ENCODE measurements around the gene HECW1. TPM values are rescaled to one million over a fixed set of nuclear protein-coding genes. Genes with fewer than 3 reads are reported as not detected.

Gene HECW1
- total and polyA plus RNA-seq, 2 donors = 0.16 to 1.2 TPM

DNA sequence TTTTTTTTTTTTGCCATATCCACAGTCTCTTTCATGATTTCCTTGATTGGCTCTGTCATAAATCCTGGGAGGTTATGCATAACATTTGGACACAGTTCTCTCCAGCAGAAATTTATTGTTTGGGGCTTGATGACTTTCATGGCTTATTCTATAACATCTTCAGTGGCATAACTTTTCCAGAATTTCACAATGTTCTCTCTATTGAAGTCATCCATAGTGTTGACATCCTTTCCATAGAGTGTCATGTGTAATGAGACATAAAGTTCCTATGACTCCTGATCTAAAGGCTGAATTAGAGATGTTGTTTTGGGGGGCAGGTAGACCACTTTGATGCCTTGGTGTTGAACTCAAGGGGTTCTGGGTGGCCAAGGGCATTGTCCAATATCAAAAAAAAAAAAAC lies 433.8 kb downstream of the HECW1 start:
- no peak overlapping the region for H3K27ac ChIP-seq (ENCODE audit: low read depth)
- no peak overlapping the region for H3K4me3 ChIP-seq (ENCODE audit: low read depth, low read length)
- H3K36me3 ChIP-seq (ENCODE audit: insufficient read depth) = no peaks in the 10 kb centered on the region
- DNase-seq (ENCODE audit: extremely low spot score) = no peak
- H3K4me1 ChIP-seq (ENCODE audit: insufficient read depth) = no peaks in the 10 kb centered on the region

DNA sequence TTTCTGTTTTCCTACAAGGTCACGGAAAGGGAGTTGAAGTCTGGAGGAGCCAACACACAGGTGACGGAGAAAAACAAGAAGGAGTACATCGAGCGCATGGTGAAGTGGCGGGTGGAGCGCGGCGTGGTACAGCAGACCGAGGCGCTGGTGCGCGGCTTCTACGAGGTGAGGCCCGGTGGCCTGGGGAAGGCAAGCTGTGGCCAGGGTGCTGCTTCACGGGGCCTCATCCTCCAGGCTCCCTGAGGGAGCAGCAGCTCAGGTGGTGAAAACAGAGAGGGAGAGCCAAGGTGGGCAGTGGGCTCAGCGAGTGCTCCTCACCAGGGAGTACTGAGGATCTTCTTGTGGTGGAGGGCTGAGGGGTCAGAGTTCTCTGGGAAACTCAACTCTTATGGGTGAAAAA lies 438.0 kb downstream of the HECW1 start:
- Histone ChIP-seq H3K4me1 (ENCODE audit: insufficient read depth) (no peaks in the 10 kb centered on the region), H3K27ac (ENCODE audit: low read depth) (no peak overlapping the region), H3K4me3 (ENCODE audit: low read depth, low read length) (no peak overlapping the region), H3K36me3 (ENCODE audit: insufficient read depth) (no peaks in the 10 kb centered on the region)
- no peak for DNase-seq (ENCODE audit: extremely low spot score)
- WGBS = 97% methylated on average over 16 of the region's 16 CpGs

DNA sequence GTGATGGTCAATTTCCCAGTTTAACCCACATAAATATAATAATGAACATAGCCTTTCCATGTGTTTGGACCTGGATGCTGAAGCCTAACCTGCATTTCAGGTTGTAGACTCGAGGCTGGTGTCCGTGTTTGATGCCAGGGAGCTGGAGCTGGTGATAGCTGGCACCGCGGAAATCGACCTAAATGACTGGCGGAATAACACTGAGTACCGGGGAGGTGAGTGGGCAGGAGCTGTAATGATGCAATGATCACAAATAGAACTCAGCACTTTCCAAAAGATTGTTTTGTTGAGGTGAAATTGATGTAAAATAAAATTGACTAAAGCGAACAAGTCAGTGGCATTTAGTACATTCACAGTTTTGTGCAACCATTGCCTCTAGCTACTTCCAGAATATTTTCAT lies 439.7 kb downstream of the HECW1 start:
- Histone ChIP-seq H3K4me1 (ENCODE audit: insufficient read depth) (no peaks in the 10 kb centered on the region), H3K36me3 (ENCODE audit: insufficient read depth) (no peaks in the 10 kb centered on the region), H3K4me3 (ENCODE audit: low read depth, low read length) (no peak overlapping the region), H3K27ac (ENCODE audit: low read depth) (no peak overlapping the region)
- DNase-seq (ENCODE audit: extremely low spot score) = no peak
- 95% methylated on average over 8 of the region's 8 CpGs for WGBS

DNA sequence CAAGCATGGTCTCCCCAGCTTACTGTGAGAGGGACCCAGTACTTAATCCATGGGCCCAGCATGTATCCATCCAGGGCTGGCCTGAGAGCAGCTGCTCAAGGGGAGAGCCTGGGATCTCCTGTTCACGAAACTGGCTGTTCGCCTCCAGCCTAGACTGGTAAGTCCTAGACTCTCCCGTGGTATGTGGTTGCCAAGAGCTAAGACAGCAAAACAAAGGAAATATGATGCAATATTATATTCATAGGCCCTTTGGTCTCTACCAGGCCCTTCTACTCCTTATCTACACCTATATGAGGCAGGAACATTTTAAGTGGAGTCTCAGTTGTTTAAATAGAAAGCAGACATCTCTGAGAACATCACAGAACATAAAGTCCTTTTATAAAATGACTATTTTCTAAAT lies 441.6 kb downstream of the HECW1 start:
- no peak for DNase-seq (ENCODE audit: extremely low spot score)

DNA sequence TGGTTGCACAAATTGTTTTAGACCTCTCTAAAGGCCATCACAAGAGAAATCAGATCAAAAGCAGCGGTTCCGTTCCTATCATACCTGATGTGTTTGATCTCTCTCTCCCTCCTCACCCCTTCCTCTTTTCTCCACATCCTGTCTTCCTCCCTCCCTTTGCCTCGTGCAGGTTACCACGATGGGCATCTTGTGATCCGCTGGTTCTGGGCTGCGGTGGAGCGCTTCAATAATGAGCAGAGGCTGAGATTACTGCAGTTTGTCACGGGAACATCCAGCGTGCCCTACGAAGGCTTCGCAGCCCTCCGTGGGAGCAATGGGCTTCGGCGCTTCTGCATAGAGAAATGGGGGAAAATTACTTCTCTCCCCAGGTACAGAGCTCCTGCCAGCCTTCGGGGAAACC lies 442.0 kb downstream of the HECW1 start:
- Histone ChIP-seq H3K27ac (ENCODE audit: low read depth) (no peak overlapping the region), H3K36me3 (ENCODE audit: insufficient read depth) (no peaks in the 10 kb centered on the region), H3K4me3 (ENCODE audit: low read depth, low read length) (no peak overlapping the region), H3K4me1 (ENCODE audit: insufficient read depth) (no peaks in the 10 kb centered on the region)
- 90% methylated on average over 15 of the region's 15 CpGs for WGBS
- DNase-seq (ENCODE audit: extremely low spot score) = no peak

More for the DNA sequence above, 441.6 kb downstream of the HECW1 start:
- Histone ChIP-seq H3K4me1 (ENCODE audit: insufficient read depth) (no peaks in the 10 kb centered on the region), H3K27ac (ENCODE audit: low read depth) (no peak overlapping the region), H3K4me3 (ENCODE audit: low read depth, low read length) (no peak overlapping the region), H3K36me3 (ENCODE audit: insufficient read depth) (no peaks in the 10 kb centered on the region)
- WGBS = 49% methylated on average over 3 of the region's 3 CpGs

DNA sequence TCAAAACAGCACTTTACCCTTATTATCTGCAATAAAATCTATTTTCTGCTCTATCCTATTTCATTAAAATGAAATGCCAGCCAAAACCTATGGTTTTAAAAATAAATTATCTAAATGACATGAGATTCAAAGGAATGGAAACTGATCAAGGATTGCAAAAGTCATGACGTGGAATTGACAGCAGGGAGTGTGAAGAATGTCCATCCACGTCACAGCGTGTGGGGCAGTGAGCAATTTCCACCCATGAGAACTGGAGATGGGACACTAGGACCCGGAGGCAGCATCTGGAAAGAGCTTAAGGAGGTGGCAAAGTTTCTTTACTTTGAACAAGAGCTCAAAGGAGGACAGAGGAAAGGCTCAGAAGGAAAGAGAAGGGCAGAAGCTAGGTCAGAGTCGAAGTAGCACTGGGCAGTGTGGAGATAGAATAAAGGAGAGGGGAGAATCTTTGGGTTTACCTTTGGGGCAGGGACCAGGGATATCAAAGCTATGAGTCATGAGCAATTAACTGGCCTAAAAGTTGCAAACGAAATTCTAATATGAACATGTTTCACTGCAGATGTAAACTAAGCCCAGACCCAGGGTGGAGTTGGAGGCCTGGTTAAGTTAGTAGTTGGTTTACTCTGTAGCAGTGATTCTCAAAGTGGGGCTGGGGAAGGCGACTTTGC lies 445.5 kb downstream of the HECW1 start:
- no peaks in the 10 kb centered on the region for H3K36me3 ChIP-seq (ENCODE audit: insufficient read depth)
- no peaks in the 10 kb centered on the region for H3K4me1 ChIP-seq (ENCODE audit: insufficient read depth)
- WGBS = 81% methylated on average over 7 of the region's 7 CpGs
- no peak for DNase-seq (ENCODE audit: extremely low spot score)
- no peak overlapping the region for H3K4me3 ChIP-seq (ENCODE audit: low read depth, low read length)
- H3K27ac ChIP-seq (ENCODE audit: low read depth) = no peak overlapping the region

DNA sequence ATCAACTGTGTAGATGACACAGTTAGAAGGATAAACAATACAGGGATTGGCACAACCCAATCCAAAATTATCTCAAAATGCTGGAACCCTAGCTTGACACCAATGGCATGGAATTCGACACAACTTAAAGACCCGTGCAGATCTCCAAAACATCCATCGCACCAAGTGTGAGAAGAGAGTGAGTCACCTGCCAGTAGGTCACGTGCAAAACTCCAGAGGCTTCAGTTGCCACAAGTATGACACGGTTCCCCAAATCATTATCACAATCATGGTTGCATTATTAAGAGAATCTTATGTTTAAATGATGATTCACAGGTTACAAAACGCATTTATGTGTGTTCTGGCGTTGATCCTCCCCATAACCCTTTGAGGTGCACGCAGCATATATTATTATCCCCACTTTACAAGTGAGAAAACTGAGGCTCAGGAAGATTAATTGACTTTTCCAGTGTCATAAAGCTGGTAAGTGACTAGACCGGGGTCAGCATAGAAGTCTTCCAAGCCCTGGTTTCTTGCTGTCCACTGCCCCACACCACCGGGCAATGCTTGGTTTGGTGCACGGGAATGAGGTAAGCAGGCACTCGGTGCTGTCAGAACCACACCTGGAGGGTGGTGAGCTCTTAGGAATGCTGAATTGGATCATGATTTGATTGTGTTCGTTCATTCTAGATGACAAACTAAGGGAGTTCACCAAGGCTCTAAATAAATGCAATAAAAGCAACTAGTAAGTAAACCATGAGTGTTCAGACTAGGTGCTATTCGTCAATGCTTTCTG lies 446.9 kb downstream of the HECW1 start:
- no peak for DNase-seq (ENCODE audit: extremely low spot score)
- Histone ChIP-seq H3K4me3 (ENCODE audit: low read depth, low read length) (no peak overlapping the region), H3K4me1 (ENCODE audit: insufficient read depth) (no peaks in the 10 kb centered on the region), H3K27ac (ENCODE audit: low read depth) (no peak overlapping the region), H3K36me3 (ENCODE audit: insufficient read depth) (no peaks in the 10 kb centered on the region)
- WGBS = 92% methylated on average over 14 of the region's 14 CpGs

DNA sequence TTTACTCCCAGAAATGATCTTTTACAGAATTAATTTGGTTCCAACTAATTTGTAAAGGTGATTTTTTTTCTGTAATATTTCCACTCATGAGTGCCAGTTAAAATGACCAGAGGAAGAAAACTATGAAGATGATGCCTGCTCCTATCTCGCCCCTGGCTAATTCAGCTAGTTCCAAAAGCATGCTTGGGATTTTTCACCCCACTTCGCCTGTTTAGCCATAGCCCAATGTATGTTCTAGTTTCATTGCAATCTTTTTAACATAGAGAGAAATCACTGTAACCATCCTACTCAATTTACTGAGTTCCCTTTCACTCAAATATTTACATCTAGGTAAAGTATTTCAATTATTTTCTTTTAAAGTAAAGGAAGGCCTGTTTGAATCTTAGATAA lies 447.5 kb downstream of the HECW1 start:
- H3K27ac ChIP-seq (ENCODE audit: low read depth) = no peak overlapping the region
- no peak for DNase-seq (ENCODE audit: extremely low spot score)
- H3K4me3 ChIP-seq (ENCODE audit: low read depth, low read length) = no peak overlapping the region
- WGBS = 83% methylated on average over 2 of the region's 2 CpGs
- no peaks in the 10 kb centered on the region for H3K36me3 ChIP-seq (ENCODE audit: insufficient read depth)
- H3K4me1 ChIP-seq (ENCODE audit: insufficient read depth) = no peaks in the 10 kb centered on the region

DNA sequence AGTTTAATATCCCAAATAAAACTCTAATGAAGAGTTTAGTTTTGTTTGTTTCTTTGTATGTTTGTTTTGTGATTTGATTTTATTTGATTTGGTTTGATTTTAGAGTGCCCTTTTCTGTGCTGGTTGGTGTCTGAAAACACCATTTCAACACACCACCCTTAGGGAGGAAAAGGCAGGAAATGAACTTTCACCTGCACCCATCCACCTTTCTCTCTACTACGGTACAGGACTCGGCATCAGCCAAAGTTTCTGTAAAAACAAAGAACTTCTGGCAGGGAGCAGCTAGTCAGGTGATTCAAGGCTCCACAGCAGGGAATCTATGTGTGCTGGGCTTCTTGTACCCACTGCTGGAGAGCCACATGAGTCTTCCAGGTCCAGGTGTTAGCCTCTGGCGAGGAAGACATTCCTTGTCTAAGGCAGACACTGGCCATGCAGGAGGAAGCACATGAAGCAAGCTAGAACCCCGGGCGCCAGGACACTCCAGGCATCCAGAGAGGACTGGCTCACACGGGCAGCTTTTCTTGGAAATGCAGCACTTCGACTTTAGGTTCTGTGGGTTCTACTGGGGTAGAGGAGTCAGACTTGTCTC lies 448.4 kb downstream of the HECW1 start:
- no peaks in the 10 kb centered on the region for H3K36me3 ChIP-seq (ENCODE audit: insufficient read depth)
- no peak overlapping the region for H3K27ac ChIP-seq (ENCODE audit: low read depth)
- H3K4me3 ChIP-seq (ENCODE audit: low read depth, low read length) = no peak overlapping the region
- 84% methylated on average over 7 of the region's 7 CpGs for WGBS
- no peaks in the 10 kb centered on the region for H3K4me1 ChIP-seq (ENCODE audit: insufficient read depth)
- DNase-seq (ENCODE audit: extremely low spot score) = no peak

DNA sequence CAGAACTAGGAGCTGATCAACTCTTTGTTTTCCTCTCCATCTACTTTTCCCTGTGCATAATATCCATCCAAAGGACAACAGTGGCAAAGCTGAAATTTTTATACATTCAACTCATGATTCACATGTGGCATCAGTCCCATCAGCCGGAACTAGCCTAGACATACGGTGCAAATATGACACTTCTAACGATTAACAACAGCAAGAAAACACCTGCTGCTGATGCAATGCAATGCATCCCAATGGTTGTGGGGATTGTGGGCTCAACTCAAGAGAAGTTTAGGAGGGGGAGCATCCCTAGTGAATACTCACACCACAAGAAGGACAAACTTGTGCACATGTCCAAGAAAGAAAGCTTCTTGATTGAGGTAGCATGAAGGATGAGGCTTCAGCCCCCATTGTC lies 449.9 kb downstream of the HECW1 start:
- H3K36me3 ChIP-seq (ENCODE audit: insufficient read depth) = no peaks in the 10 kb centered on the region
- H3K4me3 ChIP-seq (ENCODE audit: low read depth, low read length) = no peak overlapping the region
- H3K27ac ChIP-seq (ENCODE audit: low read depth) = no peak overlapping the region
- 86% methylated on average over 3 of the region's 3 CpGs for WGBS
- no peak for DNase-seq (ENCODE audit: extremely low spot score)
- no peaks in the 10 kb centered on the region for H3K4me1 ChIP-seq (ENCODE audit: insufficient read depth)

DNA sequence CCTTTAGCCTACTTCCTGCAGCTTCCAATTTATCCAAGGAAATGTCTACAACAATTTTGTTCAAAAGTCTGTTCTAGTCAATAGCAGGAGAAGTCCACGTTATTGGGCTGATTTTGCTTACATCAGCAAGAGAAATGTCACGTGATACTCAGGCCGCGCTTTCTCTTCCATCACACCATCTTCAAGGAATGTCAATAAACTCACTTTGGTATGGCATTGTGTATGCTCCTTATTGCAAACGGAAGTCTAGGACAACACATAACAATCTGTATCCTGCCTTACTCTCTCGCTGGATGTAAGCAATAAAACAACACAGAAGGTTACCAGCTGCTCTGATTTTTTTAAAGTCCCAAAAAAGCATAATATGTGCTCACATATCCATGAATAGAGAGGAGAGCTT lies 453.3 kb downstream of the HECW1 start:
- Histone ChIP-seq H3K27ac (ENCODE audit: low read depth) (no peak overlapping the region), H3K4me3 (ENCODE audit: low read depth, low read length) (no peak overlapping the region), H3K4me1 (ENCODE audit: insufficient read depth) (no peaks in the 10 kb centered on the region), H3K36me3 (ENCODE audit: insufficient read depth) (no peaks in the 10 kb centered on the region)
- no peak for DNase-seq (ENCODE audit: extremely low spot score)
- 16% methylated on average over 6 of the region's 6 CpGs for WGBS

DNA sequence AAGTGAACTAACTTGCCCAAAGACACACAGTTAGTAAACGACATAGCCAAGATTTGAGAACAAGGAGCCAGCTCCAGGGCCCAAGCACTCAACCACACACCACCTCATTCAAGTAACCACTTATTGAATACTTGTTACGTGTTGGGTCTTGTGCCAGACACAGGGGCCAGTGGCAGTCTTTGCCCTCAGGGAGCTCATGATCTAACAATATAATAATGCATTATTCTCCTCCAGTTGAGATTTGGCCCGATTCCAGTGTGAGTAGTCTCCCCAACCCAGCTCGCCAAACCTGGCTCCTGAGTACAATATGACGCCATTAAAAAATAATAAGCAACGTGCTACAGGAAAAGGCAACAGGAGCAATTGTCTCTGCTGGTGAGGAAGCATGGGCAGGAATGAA lies 456.1 kb downstream of the HECW1 start:
- WGBS = 83% methylated on average over 6 of the region's 6 CpGs
- no peak for DNase-seq (ENCODE audit: extremely low spot score)
- H3K4me1 ChIP-seq (ENCODE audit: insufficient read depth) = no peaks in the 10 kb centered on the region
- H3K4me3 ChIP-seq (ENCODE audit: low read depth, low read length) = no peak overlapping the region
- no peaks in the 10 kb centered on the region for H3K36me3 ChIP-seq (ENCODE audit: insufficient read depth)
- H3K27ac ChIP-seq (ENCODE audit: low read depth) = no peak overlapping the region

DNA sequence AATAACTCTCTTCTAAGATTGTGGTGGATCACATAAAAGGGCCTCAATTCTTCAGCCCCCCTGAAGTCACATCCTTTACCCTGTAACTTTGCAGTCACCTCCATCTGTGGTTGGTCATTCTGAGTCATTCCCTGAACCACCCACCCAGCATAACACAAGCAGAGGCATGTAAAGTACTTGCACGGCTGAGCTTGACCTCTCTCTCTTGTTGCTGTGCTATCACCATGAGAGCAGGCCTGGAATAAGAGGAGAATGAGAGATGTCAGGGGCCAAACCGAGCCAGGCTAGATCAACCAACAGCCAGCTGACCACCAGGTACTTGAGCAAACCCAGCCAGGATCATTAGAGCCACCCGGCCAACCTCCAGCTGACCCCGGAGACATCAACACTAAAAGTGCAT lies 457.0 kb downstream of the HECW1 start:
- Histone ChIP-seq H3K4me1 (ENCODE audit: insufficient read depth) (no peaks in the 10 kb centered on the region), H3K36me3 (ENCODE audit: insufficient read depth) (no peaks in the 10 kb centered on the region), H3K4me3 (ENCODE audit: low read depth, low read length) (no peak overlapping the region), H3K27ac (ENCODE audit: low read depth) (no peak overlapping the region)
- 77% methylated on average over 4 of the region's 4 CpGs for WGBS
- no peak for DNase-seq (ENCODE audit: extremely low spot score)

DNA sequence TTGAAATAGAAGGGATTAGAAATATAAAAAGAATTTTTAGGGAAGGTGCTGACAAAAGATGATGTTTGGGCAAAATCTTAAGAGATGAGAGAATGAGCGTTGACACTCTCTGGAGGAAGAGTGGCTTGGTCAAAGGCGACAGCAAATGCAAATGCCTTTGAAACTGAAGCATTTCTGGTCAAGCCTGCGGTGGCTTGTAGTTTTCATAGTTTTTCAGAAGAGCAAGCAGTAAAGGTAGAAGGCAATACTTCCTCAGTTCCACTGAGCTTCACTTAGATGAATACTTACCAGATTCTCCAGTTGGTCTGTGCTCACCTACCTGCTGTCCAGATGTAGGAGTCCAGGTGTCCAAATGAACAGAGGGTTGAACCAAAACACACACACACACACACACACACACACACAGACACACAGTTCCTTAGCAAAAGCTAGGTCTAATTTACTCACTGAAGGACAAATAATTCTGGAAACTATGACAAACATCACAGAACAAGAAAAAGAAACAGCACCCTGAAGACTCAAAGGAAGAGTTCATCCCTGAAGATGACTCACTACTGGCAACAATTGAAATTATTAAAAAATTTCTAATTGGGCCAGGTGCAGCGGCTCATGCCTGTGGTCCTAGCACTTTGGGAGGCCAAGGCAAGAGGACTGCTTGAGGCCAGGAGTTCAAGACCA lies 458.4 kb downstream of the HECW1 start:
- H3K36me3 ChIP-seq (ENCODE audit: insufficient read depth) = no peaks in the 10 kb centered on the region
- H3K4me1 ChIP-seq (ENCODE audit: insufficient read depth) = no peaks in the 10 kb centered on the region
- no peak overlapping the region for H3K4me3 ChIP-seq (ENCODE audit: low read depth, low read length)
- DNase-seq (ENCODE audit: extremely low spot score) = no peak
- WGBS = 92% methylated on average over 4 of the region's 4 CpGs
- H3K27ac ChIP-seq (ENCODE audit: low read depth) = no peak overlapping the region

Measured in urinary bladder (tissue), 4 donors.